HepG2 (cell line): ENCODE measurements around the gene COPZ2. TPM values are rescaled to one million over a fixed set of nuclear protein-coding genes. Genes with fewer than 3 reads are reported as not detected.

Source experiments
- ATF5 ChIP-seq: sonication (generic); formaldehyde crosslinking; IDR thresholded peaks from 2 replicates; pipeline ENCODE4 v1.4.0; 2020; ENCODE audit warnings: mild to moderate bottlenecking, low read depth, missing genetic modification reagents
- ATF7 ChIP-seq, 2 experiments: fragments of 450-650 bp in 1 of 2; sonication (generic) in 1 of 2; formaldehyde crosslinking in 1 of 2; IDR thresholded peaks; 2 replicates each; pipeline versions ENCODE4 v1.4.0 to v1.6.1; 2016 to 2020; ENCODE audit warnings: antibody characterized with exemption in 1 of 2, mild to moderate bottlenecking in 1 of 2, missing genetic modification reagents in 1 of 2
- CC2D1A ChIP-seq: sonication (generic); formaldehyde crosslinking; IDR thresholded peaks from 2 replicates; pipeline ENCODE4 v1.8.1; 2023; ENCODE audit warnings: mild to moderate bottlenecking, missing genetic modification reagents
- FOXP4 ChIP-seq: sonication (generic); formaldehyde crosslinking; IDR thresholded peaks from 2 replicates; pipeline ENCODE4 v1.4.0; 2020; ENCODE audit warnings: missing genetic modification reagents
- GTF3A ChIP-seq: sonication (generic); formaldehyde crosslinking; conservative IDR thresholded peaks from 2 replicates; pipeline ENCODE4 v1.4.0; 2020; ENCODE audit warnings: mild to moderate bottlenecking, missing genetic modification reagents
- HMGXB3 ChIP-seq: sonication (generic); formaldehyde crosslinking; IDR thresholded peaks from 2 replicates; pipeline ENCODE4 v1.4.0; 2020; ENCODE audit warnings: missing genetic modification reagents, borderline replicate concordance
- HNF4G ChIP-seq, 2 experiments: sonication (generic) in 1 of 2; formaldehyde crosslinking in 1 of 2; IDR thresholded peaks; 2 replicates each; pipeline versions ENCODE4 v1.4.0 to v1.6.1; 2011 to 2020; ENCODE audit warnings: borderline replicate concordance in 2 of 2, low read depth in 2 of 2, mild to moderate bottlenecking in 2 of 2, low read length in 1 of 2, missing genetic modification reagents in 1 of 2, moderate library complexity in 1 of 2
- HOXD1 ChIP-seq: sonication (generic); formaldehyde crosslinking; IDR thresholded peaks from 2 replicates; pipeline ENCODE4 v1.5.0; 2020; ENCODE audit warnings: missing genetic modification reagents
- ISL2 ChIP-seq: sonication (generic); formaldehyde crosslinking; IDR thresholded peaks from 2 replicates; pipeline ENCODE4 v1.5.0; 2020; ENCODE audit warnings: missing genetic modification reagents
- JARID2 ChIP-seq: sonication (generic); formaldehyde crosslinking; IDR thresholded peaks from 2 replicates; pipeline ENCODE4 v1.8.1; 2023; ENCODE audit warnings: missing genetic modification reagents, inconsistent platforms; ENCODE audit not compliant: insufficient replicate concordance
- KAT8 ChIP-seq: IDR thresholded peaks from 2 replicates; pipeline ENCODE4 v1.6.1; 2016; ENCODE audit warnings: missing genetic modification reagents, missing compliant biosample characterization
- KDM1A ChIP-seq: IDR thresholded peaks from 2 replicates; pipeline ENCODE4 v1.6.1; 2016; ENCODE audit warnings: missing compliant biosample characterization
- KLF12 ChIP-seq: sonication (generic); formaldehyde crosslinking; IDR thresholded peaks from 2 replicates; pipeline ENCODE4 v1.4.0; 2020; ENCODE audit warnings: missing genetic modification reagents, borderline replicate concordance
- MIER3 ChIP-seq: IDR thresholded peaks from 2 replicates; pipeline ENCODE4 v1.6.1; 2016; ENCODE audit warnings: missing compliant biosample characterization, borderline replicate concordance
- SSRP1 ChIP-seq: IDR thresholded peaks from 2 replicates; pipeline ENCODE4 v1.6.1; 2016; ENCODE audit warnings: control low read depth
- STAT6 ChIP-seq: sonication (generic); formaldehyde crosslinking; IDR thresholded peaks from 2 replicates; pipeline ENCODE4 v1.4.0; 2020; ENCODE audit warnings: missing genetic modification reagents, mild to moderate bottlenecking, borderline replicate concordance
- ZBTB7B ChIP-seq: sonication (generic); formaldehyde crosslinking; IDR thresholded peaks from 2 replicates; pipeline ENCODE4 v1.4.0; 2020; ENCODE audit warnings: missing genetic modification reagents
- ZNF510 ChIP-seq: sonication (generic); formaldehyde crosslinking; IDR thresholded peaks from 2 replicates; pipeline ENCODE4 v1.4.0; 2020; ENCODE audit warnings: low read depth, mild to moderate bottlenecking, missing genetic modification reagents
- ZNF878 ChIP-seq: sonication (generic); formaldehyde crosslinking; IDR thresholded peaks from 2 replicates; pipeline ENCODE4 v1.8.1; 2023; ENCODE audit warnings: mild to moderate bottlenecking, missing genetic modification reagents, moderate library complexity
- polyA plus RNA-seq, 8 experiments: library from polyadenylated mRNA; depleted of rRNA in 3 of 8; stranded (reverse) in 7 of 8; unstranded in 1 of 8; fragments of >200 nt; fragmentation: Illumina TruSeq in 4 of 8; extraction: Trizol in 4 of 8; gene quantifications; 2 replicates each; pipeline versions ENCODE4 v1.2.1 to v1.2.3, GENCODE V29; 2011 to 2016; ENCODE audit warnings: low read depth in 4 of 8, missing spikeins in 1 of 8, mixed read lengths in 1 of 8; ENCODE audit not compliant: insufficient read depth in 1 of 8
- total RNA-seq, 5 experiments: library from RNA; depleted of rRNA; stranded (reverse); fragments of >200 nt; fragmentation: Illumina TruSeq; extraction: Trizol; gene quantifications; 2 replicates each; pipeline ENCODE4 v1.2.3, GENCODE V29; 2016; ENCODE audit warnings: low read depth in 1 of 5

COPZ2 gene
- total and polyA plus RNA-seq, 2 of the 13 experiments (the other 11 are each of a cell fraction or from before 2014, with no cell fraction given): 0.61 to 1.5 TPM

- TF ChIP-seq HMGXB3 (CRISPR knock-in tag) (no peak), ZNF878 (CRISPR knock-in tag) (no peak), ZBTB7B (CRISPR knock-in tag) (0 out of 2 replicates have a peak, but pooled peaks have one; percentile 43), STAT6 (CRISPR knock-in tag) (no peak), FOXP4 (no peak), ZNF510 (CRISPR knock-in tag) (no peak), HOXD1 (CRISPR knock-in tag) (0 out of 2 replicates have a peak, but pooled peaks have one; percentile 58), ISL2 (CRISPR knock-in tag) (no peak), MIER3 (CRISPR knock-in tag) (no peak), GTF3A (CRISPR knock-in tag) (0 out of 2 replicates have a peak, but pooled peaks have one; percentile 37), JARID2 (no peak), SSRP1 (CRISPR knock-in tag) (no peak), ATF5 (CRISPR knock-in tag) (no peak), HNF4G (IDR thresholded peaks at IDR 0.05; ENCODE audit: borderline replicate concordance, low read depth, low read length) (no peak), HNF4G (CRISPR knock-in tag; IDR thresholded peaks at IDR 0.05; ENCODE audit: borderline replicate concordance, low read depth) (no peak), KDM1A (CRISPR knock-in tag) (no peak), KLF12 (no peak), KAT8 (no peak), CC2D1A (no peak), ATF7 (IDR thresholded peaks at IDR 0.05) (no peak), ATF7 (CRISPR knock-in tag; IDR thresholded peaks at IDR 0.05) (no peak)
These were observed 14.0 kb downstream of the COPZ2 start (continued) for GRCh38 chr17:48023400-48024148.
